Measurements from ENCODE around the gene UBE2E1. TPM values are rescaled to one million over a fixed set of nuclear protein-coding genes. Genes with fewer than 3 reads are reported as not detected.
"Not testable (repeated sequence)": the region's sequence is repeated elsewhere in the genome, so short reads cannot be mapped to it uniquely, and the experiment has no call there.

UBE2E1 gene
- total and polyA plus RNA-seq, 2 donors (not counting 1 experiment from before 2014, with no cell fraction given) = 46.7 to 63.7 TPM

DNA sequence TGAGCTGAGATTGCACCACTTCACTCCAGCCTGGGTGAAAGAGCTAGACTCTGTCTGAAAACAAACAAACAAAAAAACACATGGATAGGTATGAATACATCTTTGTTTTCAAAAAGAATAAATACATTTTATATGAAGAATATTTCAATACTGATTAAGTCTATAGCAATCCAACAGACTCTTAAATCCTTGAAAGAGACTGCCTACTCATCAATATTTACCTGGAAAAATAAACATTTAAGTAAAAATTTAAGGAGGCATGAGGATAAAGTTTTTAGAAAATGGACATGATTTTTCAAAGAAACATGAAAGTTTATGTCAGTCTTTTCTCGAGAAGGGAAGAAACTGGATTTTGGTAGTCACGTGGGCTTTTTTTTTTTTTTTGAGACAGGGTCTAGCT lies 105.6 kb downstream of the UBE2E1 start:
- WGBS (ENCODE audit: insufficient coverage) = 100% methylated on average over 2 of the region's 2 CpGs
- ChIA-PET POLR2A (no interaction called here), CTCF (no interaction called here)
- no peak overlapping the region for H3K27ac ChIP-seq (ENCODE audit: low read length in 2 of 2)
- H3K4me1 Mint-ChIP-seq = peaks cover 14% of the 10 kb centered on the region
- peaks cover 0 to 9% of the 10 kb centered on the region in 2 experiments for H3K36me3 ChIP-seq (replicated peaks in 1 of 2; ENCODE audit: control extremely low read depth in 1 of 2, control insufficient read depth in 1 of 2, extremely low read depth in 1 of 2, insufficient read depth in 2 of 2, low read length in 1 of 2)
- peaks cover 26% of the 10 kb centered on the region for H3K79me2 ChIP-seq (ENCODE audit: control insufficient read depth, insufficient read depth, low read length)
- H3K4me2 ChIP-seq (replicated peaks; ENCODE audit: low read depth, low read length, poor library complexity, severe bottlenecking) = no peak overlapping the region
- intact Hi-C loops (cut with micrococcal nuclease) = loop anchor here (10.0 kb wide), 1 partner anchor 1753 kb away; the partner anchor contains the start of gene TOP2B
- no peak overlapping the region for H3K27ac Mint-ChIP-seq
- no peak overlapping the region for H3K4me3 ChIP-seq (ENCODE audit: control extremely low read depth in 1 of 5, extremely low read depth in 1 of 5, insufficient read depth in 1 of 5, low read depth in 2 of 5, low read length in 4 of 5)
- H2AFZ ChIP-seq (ENCODE audit: insufficient read depth, low read depth, low read length, poor library complexity, severe bottlenecking) = no peak overlapping the region
- ATAC-seq (ENCODE audit: low read depth) (no peak), DNase-seq (no peak)
- no peaks in the 10 kb centered on the region for H3K9me3 ChIP-seq (ENCODE audit: control extremely low read depth in 1 of 3, control insufficient read depth in 2 of 3, insufficient read depth in 1 of 3, low read length in 2 of 3)
- H3K4me3 Mint-ChIP-seq = no peak overlapping the region
- peaks cover 11 to 12% of the 10 kb centered on the region in 2 donors for H3K4me1 ChIP-seq (ENCODE audit: control insufficient read depth in 2 of 2, insufficient read depth in 2 of 2, low read length in 2 of 2)
- no peaks in the 10 kb centered on the region for H3K27me3 ChIP-seq (replicated peaks in 1 of 4; ENCODE audit: control extremely low read depth in 1 of 4, control insufficient read depth in 3 of 4, insufficient read depth in 4 of 4, low read length in 3 of 4)
- peaks cover 4% of the 10 kb centered on the region for H3K27me3 Mint-ChIP-seq
- H3K9me3 Mint-ChIP-seq (ENCODE audit: insufficient read depth) = no peaks in the 10 kb centered on the region
- no peak overlapping the region for H3K9ac ChIP-seq (ENCODE audit: low read length)
- no peaks in the 10 kb centered on the region for H4K20me1 ChIP-seq (ENCODE audit: control insufficient read depth, insufficient read depth, low read length, poor library complexity, severe bottlenecking)
- TF ChIP-seq EZH2 (IDR thresholded peaks at IDR 0.05; ENCODE audit: borderline replicate concordance, insufficient read depth, low read depth, low read length, poor library complexity, severe bottlenecking) (no peak), CTCF (IDR thresholded peaks at IDR 0.05) (no peak)

DNA sequence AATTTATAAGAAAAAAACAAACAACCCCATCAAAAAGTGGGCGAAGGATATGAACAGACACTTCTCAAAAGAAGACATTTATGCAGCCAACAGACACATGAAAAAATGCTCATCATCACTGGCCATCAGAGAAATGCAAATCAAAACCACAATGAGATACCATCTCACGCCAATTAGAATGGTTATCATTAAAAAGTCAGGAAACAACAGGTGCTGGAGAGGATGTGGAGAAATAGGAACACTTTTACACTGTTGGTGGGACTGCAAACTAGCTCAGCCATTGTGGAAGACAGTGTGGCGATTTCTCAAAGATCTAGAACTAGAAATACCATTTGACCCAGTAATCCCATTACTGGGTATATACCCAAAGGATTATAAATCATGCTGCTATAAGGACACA lies 106.6 kb downstream of the UBE2E1 start:
- H3K9me3 ChIP-seq (ENCODE audit: control extremely low read depth in 1 of 3, control insufficient read depth in 2 of 3, insufficient read depth in 1 of 3, low read length in 2 of 3); POLR2A ChIA-PET; H3K27me3 ChIP-seq (replicated peaks in 1 of 4; ENCODE audit: control extremely low read depth in 1 of 4, control insufficient read depth in 3 of 4, insufficient read depth in 4 of 4, low read length in 3 of 4); H3K27ac Mint-ChIP-seq; H2AFZ ChIP-seq (ENCODE audit: insufficient read depth, low read depth, low read length, poor library complexity, severe bottlenecking); H3K9me3 Mint-ChIP-seq (ENCODE audit: insufficient read depth); H3K4me3 ChIP-seq (ENCODE audit: control extremely low read depth in 1 of 5, extremely low read depth in 1 of 5, insufficient read depth in 1 of 5, low read depth in 2 of 5, low read length in 4 of 5); H4K20me1 ChIP-seq (ENCODE audit: control insufficient read depth, insufficient read depth, low read length, poor library complexity, severe bottlenecking); H3K4me2 ChIP-seq (replicated peaks; ENCODE audit: low read depth, low read length, poor library complexity, severe bottlenecking); H3K36me3 ChIP-seq (replicated peaks in 1 of 2; ENCODE audit: control extremely low read depth in 1 of 2, control insufficient read depth in 1 of 2, extremely low read depth in 1 of 2, insufficient read depth in 2 of 2, low read length in 1 of 2); H3K9ac ChIP-seq (ENCODE audit: low read length); H3K27me3 Mint-ChIP-seq; CTCF ChIA-PET; H3K27ac ChIP-seq (ENCODE audit: low read length in 2 of 2); DNase-seq; ATAC-seq (ENCODE audit: low read depth); H3K4me3 Mint-ChIP-seq: not testable (repeated sequence)
- Histone ChIP-seq H3K4me1 (ENCODE audit: control insufficient read depth in 2 of 2, insufficient read depth in 2 of 2, low read length in 2 of 2) (peaks cover 11 to 12% of the 10 kb centered on the region in 2 donors), H3K79me2 (ENCODE audit: control insufficient read depth, insufficient read depth, low read length) (peaks cover 32% of the 10 kb centered on the region)
- peaks cover 19% of the 10 kb centered on the region for H3K4me1 Mint-ChIP-seq
- WGBS (ENCODE audit: insufficient coverage) = no CpG with 5 or more reads among the region's 3 CpGs
- intact Hi-C loops (cut with micrococcal nuclease) = loop anchor here (10.0 kb wide), 1 partner anchor 1752 kb away; the partner anchor contains the start of gene TOP2B

All from B cell (primary cell).